GM19455 (cell line): ENCODE measurements around the gene GTF3C1.
"Not testable (repeated sequence)": the region's sequence is repeated elsewhere in the genome, so short reads cannot be mapped to it uniquely, and the experiment has no call there.

ENCODE experiments used
- ATAC-seq: cut with Tn5 transposase; IDR thresholded peaks from one replicate; pipeline ENCODE4 v1.9.1; 2021; ENCODE audit not compliant: unreplicated experiment

Gene GTF3C1

GRCh38 chr16:27549746-27550581 lies at the start of gene GTF3C1, which contains the start of gene KATNIP:
Gene GTF3C1 (minus strand): TSS chr16:27549913. CDS start chr16:27549890, 23 bp downstream.
Gene KATNIP (plus strand): TSS chr16:27550144. CDS start chr16:27550171, 27 bp downstream.
- peak; percentile 96 for ATAC-seq

- ATAC-seq: no peak
Observed at GRCh38 chr16:27598931-27599565, 49.3 kb upstream of the GTF3C1 start.

DNA sequence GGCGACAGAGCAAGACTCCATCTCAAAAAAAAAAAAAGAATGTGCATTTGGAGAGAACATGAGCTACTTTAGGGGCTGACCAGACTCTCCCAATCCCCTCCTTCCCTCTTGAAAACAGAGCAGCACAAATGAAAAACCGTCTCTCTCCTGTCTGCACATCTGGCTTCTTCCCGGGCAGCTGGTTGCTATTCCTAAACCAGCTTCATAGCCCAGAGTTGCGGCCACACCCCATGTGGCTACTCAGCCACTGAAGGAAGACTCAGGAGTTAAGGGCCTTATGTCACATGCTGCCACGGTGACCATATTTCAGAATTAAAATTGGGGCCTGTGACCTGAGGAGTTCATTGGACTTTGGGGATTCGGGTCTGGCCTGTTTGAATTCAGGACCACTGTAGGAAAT lies 48.5 kb upstream of the GTF3C1 start:
- ATAC-seq: no peak

DNA sequence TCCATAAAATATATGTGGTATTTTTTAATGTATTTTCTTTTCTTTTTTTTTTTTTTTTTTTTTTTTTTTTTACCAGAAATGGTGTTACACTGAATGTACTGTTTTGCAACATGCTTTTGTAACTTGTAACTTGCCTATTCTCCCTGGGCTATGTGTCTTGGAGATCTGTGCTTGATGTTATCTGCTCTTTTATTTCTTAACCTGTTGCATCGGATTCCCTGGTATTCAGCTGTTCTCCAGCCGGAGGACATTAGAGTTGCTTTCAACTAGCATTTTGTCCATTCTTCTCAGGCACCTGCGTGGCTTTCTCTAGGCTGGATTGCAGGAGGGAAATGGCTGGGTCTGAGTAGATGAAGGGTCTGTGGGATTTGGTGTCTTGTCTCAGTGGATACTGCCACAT lies 47.6 kb upstream of the GTF3C1 start:
- no peak for ATAC-seq

DNA sequence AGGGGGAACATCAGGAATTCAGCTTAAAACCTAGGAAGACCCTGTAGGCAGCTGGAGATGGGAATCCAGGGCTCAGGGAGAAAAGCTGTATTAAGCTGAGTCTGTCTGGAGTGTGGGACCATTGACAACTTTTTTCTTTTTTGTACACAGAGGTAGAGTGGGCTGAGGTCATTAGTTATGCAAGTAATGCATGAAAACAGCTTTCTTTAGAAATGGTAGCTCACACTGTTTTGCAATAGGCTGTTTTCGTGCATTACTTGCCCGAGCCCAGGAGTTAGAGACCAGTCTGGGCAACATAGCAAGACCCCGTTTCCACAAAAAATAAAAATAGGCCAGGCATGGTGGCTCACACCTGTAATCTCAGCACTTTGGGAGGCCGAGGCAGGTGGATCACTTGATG lies 46.7 kb upstream of the GTF3C1 start:
- no peak for ATAC-seq

- no peak for ATAC-seq
Observed at GRCh38 chr16:27595993-27596392, 46.3 kb upstream of the GTF3C1 start.

DNA sequence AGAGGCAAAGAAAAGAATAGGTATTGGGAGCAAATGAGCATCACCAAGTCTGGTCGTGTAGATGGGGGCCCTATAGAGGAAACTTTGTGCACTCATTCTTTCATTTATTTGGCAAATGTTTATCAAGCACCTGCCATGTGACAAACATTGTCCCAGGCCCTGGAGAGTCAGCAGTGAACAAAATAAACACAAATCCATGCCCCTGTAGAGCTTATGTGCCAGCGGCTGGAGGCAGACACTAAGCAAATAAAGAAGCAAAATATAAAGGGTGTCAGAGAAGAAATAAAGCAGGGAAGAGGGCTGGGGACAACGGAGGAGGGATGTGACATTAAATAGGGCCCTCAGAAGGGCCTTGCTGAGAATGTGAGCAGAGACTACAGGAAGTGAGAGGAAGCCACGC lies 45.8 kb upstream of the GTF3C1 start:
- ATAC-seq: no peak

DNA sequence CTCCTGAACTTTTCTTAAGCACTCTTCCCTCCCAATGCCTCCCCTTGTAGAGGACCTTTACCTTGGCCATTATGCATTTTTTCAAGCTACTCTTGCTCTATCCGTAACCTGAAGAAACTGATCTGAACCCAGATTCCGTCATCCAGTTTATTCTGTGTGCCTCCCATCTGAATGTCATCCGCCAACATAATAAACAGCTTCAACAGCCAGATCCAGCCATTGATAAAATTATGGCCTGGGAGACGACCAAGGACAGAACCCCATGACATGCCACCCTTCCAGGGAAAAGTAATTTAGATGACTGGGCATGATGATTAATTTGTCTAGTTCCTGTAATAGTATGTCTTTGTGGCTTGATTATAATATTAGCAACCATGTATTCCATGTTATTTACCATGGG lies 42.1 kb upstream of the GTF3C1 start:
- no peak for ATAC-seq

DNA sequence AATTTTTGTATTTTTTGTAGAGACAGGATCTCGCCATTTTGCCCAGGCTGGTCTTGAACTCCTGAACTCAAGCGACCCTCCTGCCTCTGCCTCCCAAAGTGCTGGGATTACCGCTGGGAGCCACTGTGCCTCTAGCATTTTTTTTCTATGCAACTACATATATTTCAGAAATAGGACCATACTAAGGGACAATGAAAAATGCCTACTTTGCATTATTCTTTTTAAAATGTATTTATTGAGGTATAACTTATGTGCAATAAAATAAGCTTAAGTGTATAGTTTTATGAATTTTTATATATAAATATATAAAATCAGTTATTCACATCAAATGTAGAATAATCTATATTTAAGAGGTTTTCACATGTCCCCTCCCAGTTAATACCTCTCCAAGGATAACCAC lies 38.3 kb upstream of the GTF3C1 start:
- ATAC-seq: no peak

- ATAC-seq: no peak
Observed at GRCh38 chr16:27586711-27587110, 37.0 kb upstream of the GTF3C1 start.

DNA sequence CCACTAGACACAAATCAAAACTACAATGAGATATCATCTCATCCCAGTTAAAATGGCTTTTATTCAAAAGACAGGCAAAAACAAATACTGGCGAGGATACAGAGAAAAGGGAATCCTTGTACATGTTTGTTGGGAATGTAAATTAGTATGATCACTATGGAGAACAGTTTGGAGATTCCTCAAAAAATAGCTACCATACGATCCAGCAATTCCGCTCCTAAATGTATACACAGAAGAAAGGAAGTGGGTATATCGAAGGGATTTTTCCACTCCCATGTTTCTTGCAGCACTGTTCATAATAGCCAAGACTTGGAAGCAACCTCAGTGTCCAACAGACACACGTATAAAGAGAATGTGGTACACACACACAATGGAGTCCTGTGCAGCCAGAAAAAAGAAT lies 35.5 kb upstream of the GTF3C1 start:
- ATAC-seq: no peak

DNA sequence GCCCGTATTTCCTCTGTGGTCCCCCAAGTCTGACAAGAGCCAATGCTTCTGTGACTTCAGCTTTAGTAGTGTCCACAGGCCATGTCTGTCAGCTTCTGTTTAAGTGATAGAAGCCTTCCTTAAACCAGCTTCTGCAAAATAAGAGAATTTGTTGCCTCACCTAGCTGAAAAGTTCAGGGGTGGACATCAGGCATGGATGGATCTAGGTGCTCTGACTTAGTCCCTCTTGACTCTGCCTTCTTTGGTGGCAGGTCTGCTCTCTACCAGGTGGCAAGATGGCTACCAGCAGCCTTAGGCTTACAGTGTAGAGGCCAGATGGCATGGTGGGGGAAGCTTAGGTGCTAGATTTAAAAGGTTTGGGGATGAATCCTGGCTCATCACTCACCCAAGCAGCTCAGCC lies 33.9 kb upstream of the GTF3C1 start:
- no peak for ATAC-seq

DNA sequence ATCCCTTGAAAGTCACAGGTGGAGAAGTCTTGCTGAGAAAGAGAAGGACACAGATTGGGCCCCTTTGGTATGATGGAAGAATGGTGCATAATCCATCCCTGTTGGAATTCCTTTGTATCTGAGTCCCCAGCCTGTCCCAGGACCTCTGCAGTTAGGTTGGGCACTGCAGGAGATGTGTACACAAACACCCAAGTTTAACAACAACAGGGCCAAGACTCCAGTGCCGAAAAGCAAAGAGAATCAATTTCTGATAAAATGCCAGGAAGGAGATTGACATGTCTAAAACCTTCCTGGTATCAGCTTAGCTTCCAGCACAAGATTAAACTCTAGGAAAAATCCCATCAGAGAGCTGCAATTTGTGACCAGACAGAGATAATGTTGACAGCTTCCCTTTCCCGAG lies 33.2 kb upstream of the GTF3C1 start:
- ATAC-seq: no peak

DNA sequence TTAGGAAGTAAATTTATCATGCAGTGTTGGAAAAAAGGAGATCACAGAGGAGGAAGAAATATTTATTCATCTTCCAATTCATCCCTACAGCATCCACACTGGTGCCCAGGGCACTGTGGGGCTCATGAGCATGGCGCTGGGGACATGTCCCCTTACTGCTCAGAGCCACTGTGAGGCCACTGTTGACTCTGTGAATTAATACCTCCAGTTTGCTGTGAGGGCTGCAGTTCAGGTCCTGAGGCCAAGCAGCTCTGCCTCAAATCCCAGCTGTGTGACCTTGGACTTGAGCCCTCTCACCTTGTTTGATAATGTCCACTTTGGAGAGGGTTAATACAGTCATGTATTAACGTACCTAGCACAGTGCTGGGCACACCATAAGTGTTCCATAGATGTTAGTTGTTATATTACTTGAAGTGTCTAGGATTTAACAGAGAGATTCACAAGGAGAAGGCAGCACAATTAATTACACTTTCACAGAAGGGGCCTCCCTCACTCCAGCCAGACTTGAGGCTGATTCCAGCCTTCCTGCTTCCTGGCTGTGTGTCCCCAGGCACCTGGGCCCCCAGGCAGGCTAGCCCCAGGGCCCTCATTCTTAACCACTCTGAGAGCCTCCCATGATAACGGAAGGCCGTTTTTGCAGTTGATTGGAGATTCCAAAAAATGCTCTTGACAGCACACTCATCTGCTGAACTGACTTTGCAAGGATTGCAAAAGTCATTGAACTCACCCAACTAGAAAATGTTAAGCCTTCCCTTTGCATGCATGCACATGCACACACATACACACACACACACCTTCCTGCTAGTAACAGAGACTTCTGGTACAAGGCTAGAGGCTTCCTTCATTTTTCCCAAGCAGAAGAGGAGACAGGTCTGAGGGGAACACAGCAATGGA lies 29.6 kb upstream of the GTF3C1 start:
- ATAC-seq: no peak

DNA sequence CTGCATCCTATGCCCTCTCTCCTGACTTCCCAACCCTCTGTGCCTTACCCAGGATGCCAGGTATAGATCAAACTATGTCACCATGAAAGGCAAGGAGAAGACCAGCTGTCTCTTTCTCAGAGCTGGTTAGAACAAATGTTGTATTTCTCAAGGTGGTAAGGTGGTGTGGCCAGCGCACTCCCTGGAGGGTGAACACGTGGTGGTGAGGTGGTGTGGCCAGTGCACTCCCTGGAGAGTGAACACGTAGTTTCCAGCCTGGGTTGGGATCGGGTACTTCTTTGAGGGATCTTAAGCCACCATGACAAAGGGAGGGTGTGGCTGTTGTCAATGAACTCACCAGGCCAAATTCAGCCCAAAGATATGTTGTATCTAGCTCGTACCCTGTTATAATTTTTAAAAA lies 27.0 kb upstream of the GTF3C1 start:
- ATAC-seq: no peak

DNA sequence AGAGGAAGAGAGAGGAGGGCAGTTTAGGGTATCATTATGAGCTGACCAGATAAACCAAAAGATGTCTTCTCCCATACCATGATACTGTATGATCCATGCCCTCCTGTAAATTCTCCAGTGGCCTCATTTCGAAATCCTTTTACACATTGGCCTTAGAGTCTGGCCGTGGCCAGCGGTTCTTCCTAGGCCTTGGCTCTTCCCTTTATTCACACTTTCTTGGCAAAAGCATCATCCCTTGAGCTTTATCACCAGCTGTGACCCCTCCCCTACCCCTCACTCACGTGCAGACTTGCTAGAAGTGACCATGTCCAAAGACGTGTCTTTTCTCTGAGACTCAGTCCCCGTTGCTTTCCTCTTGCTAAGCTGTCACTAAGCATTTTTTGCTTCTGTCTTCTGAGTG lies 23.0 kb upstream of the GTF3C1 start:
- ATAC-seq: no peak

- ATAC-seq: no peak
Observed at GRCh38 chr16:27571433-27572326, 22.0 kb upstream of the GTF3C1 start.

DNA sequence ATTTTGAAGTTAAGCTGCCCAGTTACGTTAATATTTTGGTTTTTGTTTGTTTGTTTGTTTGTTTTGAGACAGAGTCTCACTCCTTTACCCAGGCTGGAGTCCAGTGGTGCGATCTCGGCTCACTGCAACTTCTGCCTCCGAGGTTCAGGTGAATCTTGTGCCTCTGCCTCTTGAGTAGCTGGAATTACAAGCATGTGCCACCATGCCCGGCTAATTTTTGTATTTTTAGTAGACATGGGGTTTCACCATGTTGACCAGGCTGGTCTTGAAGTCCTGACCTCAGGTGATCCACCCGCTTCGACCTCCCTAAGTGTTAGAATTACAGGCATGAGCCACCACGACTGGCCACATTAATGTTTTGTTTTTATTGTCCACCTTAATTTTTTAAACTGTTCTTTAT lies 21.3 kb upstream of the GTF3C1 start:
- ATAC-seq: not testable (repeated sequence)

DNA sequence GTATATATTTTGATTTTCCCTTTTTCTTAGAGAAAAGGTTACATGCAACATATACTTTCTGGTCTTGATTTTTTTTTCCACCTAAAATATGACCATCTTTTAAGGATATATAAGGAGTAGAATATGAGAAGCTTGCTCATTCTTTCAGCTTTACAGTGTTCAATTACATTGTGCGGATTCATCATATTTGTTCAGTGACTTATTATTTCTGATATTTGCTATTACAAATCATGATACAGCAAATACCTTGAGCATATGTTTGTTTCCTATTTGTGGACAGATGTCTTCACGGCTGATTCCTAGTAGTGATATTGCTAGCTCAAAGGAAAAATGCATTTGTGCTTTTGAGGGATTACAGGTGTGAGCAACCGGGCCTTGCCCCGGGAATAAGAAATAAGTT lies 18.4 kb upstream of the GTF3C1 start:
- no peak for ATAC-seq

DNA sequence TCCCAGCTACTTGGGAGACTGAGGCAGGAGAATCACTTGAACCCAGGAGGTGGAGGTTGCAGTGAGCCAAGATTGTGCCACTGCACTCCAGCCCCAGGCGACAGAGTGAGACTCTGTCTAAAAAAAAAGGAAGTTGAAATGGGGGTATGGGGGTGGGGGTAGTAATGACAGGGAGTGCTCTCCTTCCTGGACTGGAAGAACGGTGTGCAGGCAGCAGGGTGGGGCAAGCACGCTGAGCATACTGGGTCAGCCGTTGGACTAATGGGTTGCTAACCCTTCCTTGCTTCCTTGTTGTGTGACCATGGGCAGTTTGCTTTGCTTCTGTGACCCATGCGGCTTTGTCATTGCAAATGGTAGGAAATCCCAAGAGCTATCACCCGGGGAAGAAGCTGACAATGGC lies 16.7 kb upstream of the GTF3C1 start:
- ATAC-seq: no peak

DNA sequence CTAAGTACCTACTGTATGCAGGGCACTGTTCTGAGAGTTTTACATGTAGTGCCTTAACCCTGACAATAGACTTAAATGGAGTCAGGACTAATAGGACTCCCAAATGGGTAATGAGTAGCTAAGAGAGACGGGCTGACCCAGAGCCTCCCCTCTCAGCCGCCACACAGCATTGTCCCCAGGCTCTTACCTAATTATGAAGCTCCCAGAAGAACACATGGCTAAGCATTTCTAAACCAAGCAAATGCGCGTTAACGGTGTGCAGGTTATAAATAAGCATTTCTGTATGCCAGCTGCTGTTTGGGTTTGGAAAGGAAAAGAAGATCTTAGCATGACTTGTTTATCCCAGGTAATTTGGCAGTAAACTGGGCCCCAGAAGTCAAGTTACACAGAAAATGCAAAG lies 14.5 kb upstream of the GTF3C1 start:
- no peak for ATAC-seq
